ENCODE data around the gene AKIRIN1.
"Not testable (repeated sequence)": the region's sequence is repeated elsewhere in the genome, so short reads cannot be mapped to it uniquely, and the experiment has no call there.

Gene AKIRIN1

GRCh38 chr1:39016604-39017171 lies 25.6 kb downstream of the AKIRIN1 start:
- no peak overlapping the region for H3K4me3 ChIP-seq (ENCODE audit: low read depth, low read length)
- TF ChIP-seq, protein P1, sequence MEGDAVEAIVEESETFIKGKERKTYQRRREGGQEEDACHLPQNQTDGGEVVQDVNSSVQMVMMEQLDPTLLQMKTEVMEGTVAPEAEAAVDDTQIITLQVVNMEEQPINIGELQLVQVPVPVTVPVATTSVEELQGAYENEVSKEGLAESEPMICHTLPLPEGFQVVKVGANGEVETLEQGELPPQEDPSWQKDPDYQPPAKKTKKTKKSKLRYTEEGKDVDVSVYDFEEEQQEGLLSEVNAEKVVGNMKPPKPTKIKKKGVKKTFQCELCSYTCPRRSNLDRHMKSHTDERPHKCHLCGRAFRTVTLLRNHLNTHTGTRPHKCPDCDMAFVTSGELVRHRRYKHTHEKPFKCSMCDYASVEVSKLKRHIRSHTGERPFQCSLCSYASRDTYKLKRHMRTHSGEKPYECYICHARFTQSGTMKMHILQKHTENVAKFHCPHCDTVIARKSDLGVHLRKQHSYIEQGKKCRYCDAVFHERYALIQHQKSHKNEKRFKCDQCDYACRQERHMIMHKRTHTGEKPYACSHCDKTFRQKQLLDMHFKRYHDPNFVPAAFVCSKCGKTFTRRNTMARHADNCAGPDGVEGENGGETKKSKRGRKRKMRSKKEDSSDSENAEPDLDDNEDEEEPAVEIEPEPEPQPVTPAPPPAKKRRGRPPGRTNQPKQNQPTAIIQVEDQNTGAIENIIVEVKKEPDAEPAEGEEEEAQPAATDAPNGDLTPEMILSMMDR (IDR thresholded peaks at IDR 0.05; ENCODE audit: low read depth, low read length, missing control alignments): no peak
- DNase-seq (ENCODE audit: low read depth): no peak
- in situ Hi-C loops (cut with HindIII; ENCODE audit: low sequenced_read_pairs): no loop called here

GRCh38 chr1:39017266-39017665 lies 26.2 kb downstream of the AKIRIN1 start:
- in situ Hi-C loops (cut with HindIII; ENCODE audit: low sequenced_read_pairs): no loop called here
- no peak overlapping the region for H3K4me3 ChIP-seq (ENCODE audit: low read depth, low read length)
- TF ChIP-seq, protein P1 (IDR thresholded peaks at IDR 0.05; ENCODE audit: low read depth, low read length, missing control alignments): no peak
- DNase-seq (ENCODE audit: low read depth): no peak

GRCh38 chr1:39020494-39020893 lies 29.4 kb downstream of the AKIRIN1 start:
- in situ Hi-C loops (cut with HindIII; ENCODE audit: low sequenced_read_pairs); DNase-seq (ENCODE audit: low read depth); H3K4me3 ChIP-seq (ENCODE audit: low read depth, low read length): not testable (repeated sequence)

DNA sequence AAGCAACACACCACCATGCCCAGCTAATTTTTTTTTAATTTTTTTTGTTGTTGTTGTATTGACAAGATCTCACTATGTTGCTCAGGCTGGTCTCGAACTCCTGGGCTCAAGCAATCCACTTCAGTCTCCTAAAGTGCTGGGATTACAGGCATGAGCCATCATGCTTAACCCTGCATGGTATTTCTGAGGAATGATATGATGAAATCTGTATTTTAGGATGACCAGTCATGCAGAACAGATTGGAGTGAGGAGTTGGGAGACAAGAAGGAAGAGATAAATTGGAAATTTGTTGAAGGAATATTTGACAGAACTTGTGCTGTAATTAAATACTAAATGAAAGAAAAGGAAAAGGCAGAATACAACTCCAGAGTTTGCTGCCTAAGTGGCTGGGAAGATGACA lies 30.4 kb downstream of the AKIRIN1 start:
- no peak for DNase-seq (ENCODE audit: low read depth)
- TF ChIP-seq, protein P1 (IDR thresholded peaks at IDR 0.05; ENCODE audit: low read depth, low read length, missing control alignments): no peak
- no peak overlapping the region for H3K4me3 ChIP-seq (ENCODE audit: low read depth, low read length)
- in situ Hi-C loops (cut with HindIII; ENCODE audit: low sequenced_read_pairs): no loop called here

- no peak overlapping the region for H3K4me3 ChIP-seq (ENCODE audit: low read depth, low read length)
- no peak for DNase-seq (ENCODE audit: low read depth)
- TF ChIP-seq, protein P1 (IDR thresholded peaks at IDR 0.05; ENCODE audit: low read depth, low read length, missing control alignments): no peak
- in situ Hi-C loops (cut with HindIII; ENCODE audit: low sequenced_read_pairs): no loop called here
Measured at GRCh38 chr1:39023140-39023539, 32.1 kb downstream of the AKIRIN1 start.

DNA sequence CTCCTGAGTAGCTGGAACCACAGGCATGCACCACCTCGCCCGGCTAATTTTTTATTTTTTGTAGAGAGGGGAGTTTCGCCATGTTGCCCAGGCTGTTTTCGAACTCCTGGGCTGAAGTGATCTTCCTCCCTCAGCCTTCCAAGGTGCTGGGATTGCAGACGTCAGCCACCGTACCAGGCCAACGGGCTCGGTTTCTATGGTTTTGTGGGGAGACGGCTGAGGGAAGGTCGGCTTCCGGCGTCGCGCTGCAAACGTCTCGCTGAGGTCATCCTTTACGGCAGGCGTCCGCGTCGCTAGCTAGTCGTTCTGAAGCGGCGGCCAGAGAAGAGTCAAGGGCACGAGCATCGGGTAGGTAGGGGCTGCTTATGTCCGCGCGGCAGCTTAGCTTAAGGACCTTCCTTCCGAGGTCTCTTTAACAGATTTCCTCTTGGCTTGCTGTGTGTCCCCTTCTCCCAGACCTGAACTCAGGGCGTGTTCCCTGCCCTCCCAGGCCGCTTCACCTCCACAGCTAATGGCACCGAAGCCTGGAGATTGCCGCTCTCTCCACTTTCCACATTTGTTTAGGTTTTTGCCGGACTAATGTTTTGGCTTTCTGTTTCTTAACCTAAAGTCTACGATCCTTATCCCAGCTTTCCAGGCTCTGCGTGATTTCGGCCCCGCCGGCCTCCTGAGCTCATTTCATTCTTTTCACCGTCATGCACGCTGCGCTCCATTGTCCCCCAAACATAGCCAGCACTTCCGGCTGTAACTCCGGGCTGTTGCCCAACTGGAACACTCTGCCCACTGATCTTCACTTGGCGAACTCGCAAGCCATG lies 35.2 kb downstream of the AKIRIN1 start, which contains the start of gene NDUFS5:
NDUFS5 (plus strand) TSS at position 300 of the 815 bp plus-strand sequence. CDS start 2,375 bp downstream, outside the sequence.
- H3K4me3 ChIP-seq (ENCODE audit: low read depth, low read length): peak within 1 kb of the TSS; percentile 94
- TF ChIP-seq, protein P1 (IDR thresholded peaks at IDR 0.05; ENCODE audit: low read depth, low read length, missing control alignments): no peak
- in situ Hi-C loops (cut with HindIII; ENCODE audit: low sequenced_read_pairs): no loop called here
- DNase-seq (ENCODE audit: low read depth): peak; percentile 85
